Erythroblast (primary cell): ENCODE measurements around the gene RIPK1.

Experiments
- DNase-seq, 2 experiments: peaks; one replicate each; lab custom pipeline; 2025; lab: John Stamatoyannopoulos, UW
- GATA1 ChIP-seq: IDR thresholded peaks from 2 replicates; pipeline ENCODE4 v1.6.1; 2011; ENCODE audit warnings: low read depth, mild to moderate bottlenecking, control low read depth, low read length, moderate library complexity
- POLR2A ChIP-seq: IDR thresholded peaks from 2 replicates; pipeline ENCODE4 v1.6.1; 2011; ENCODE audit warnings: mild to moderate bottlenecking, low read length

The RIPK1 gene

DNA sequence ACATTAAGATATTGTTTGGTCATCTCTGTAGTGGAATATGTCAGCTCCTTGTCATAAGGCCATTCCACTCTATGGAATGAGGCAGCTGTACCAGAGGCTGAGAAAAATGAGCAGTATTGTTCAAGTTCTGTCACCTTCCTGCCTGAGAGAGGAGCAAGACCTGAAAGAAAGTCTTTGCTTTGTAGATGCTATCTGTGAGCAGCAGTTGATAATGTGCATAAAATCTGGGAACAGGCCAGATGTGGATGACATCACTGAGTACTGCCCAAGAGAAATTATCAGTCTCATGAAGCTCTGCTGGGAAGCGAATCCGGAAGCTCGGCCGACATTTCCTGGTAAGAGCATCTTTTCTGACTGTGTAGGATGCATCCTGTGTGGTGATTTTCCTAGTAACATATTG, 16.8 kb downstream of the RIPK1 start:
- TF ChIP-seq POLR2A (no peak), GATA1 (no peak)
- DNase-seq: no peak

DNA sequence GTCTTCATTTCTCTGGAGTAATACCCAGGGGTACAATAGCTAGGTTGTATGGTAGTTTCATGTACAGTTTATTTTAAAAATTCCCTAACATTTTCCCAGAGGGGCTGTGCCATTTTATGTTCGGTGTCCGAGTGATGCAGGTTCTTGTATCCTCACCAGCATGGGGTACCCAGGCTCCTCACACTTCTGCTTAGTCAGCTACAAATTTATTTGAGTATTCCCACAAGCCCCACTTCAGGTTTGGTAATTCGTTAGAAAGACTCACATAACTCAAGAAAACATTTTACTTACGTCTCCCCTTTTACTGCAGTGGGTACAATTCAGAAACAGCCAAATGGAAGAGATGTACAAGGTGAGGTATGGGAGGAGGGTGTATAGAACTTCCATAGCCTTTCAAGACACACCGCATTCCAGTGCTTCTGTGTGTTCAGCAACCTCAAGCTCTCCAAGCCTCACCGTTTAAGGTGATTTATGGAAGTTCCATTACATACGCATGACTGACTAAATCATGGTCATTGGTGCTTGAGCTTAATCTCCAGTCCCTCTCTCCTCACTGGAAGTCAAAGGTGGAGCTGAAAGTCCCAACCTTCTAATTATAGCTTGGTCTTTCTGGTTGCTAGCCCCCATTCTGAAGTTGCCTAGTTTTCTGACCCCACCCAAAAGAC, 18.1 kb downstream of the RIPK1 start:
- DNase-seq: no peak
- no peak for TF ChIP-seq POLR2A

DNA sequence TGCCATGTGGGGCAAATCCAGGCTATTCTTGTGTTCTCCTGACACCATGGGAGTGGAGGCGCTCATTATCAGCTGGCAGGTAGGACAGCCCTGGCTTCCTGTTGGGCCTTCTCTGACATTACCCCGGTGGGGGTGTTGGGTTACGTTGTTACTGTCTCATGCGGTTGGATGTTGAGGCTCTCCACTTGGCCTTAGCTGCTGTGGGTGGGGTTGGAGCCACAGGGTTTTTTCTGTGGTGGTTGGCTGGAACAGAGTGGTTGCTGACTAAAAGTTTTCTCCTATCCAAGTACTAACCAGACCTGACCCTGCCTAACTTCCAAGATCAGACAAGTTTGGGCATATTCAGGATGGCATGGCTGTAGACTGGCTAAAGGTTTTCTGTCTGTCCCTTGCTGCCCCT, 20.2 kb downstream of the RIPK1 start:
- DNase-seq: no peak
- TF ChIP-seq POLR2A (no peak), GATA1 (no peak)

DNA sequence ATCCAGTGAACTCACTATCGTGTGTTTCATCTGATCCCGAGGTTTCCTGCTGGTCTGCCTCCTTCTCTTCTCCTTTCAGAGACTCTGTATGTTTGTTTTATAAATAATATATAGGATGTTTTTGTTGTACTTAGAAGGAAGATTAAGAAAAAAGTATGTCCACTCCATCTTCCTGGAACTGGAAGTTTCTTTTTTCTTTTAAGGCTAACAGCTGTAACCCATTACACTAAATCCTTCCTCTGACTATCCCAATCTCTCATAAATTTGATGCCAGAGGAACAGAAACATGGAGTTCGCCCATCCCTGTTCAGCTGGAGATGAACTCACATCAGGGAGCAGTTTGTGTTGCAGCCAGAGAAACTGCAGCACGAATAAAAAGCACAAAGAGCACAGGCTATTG, 20.7 kb downstream of the RIPK1 start:
- TF ChIP-seq GATA1: no peak
- TF ChIP-seq POLR2A: no peak
- DNase-seq: no peak

DNA sequence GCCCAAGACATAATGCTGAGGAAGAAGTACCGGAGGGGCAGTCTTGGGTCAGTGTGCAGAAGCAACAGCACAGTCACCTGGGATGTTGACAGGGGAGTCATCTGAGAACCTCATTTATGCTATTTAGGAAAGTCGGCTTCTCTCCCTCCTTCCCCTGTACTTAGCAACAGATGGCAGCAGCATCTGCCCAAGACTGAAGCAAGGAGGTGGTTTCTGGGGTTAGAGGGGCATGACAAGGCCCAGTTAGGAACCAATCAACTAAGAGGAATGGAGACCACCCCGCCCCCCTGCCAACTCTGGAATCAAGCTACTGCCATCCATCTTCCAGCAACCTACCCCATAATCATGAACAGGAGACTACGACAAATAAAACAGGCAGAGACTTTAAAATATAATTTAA, 21.7 kb downstream of the RIPK1 start:
- TF ChIP-seq POLR2A: no peak
- no peak for TF ChIP-seq GATA1
- DNase-seq: no peak

DNA sequence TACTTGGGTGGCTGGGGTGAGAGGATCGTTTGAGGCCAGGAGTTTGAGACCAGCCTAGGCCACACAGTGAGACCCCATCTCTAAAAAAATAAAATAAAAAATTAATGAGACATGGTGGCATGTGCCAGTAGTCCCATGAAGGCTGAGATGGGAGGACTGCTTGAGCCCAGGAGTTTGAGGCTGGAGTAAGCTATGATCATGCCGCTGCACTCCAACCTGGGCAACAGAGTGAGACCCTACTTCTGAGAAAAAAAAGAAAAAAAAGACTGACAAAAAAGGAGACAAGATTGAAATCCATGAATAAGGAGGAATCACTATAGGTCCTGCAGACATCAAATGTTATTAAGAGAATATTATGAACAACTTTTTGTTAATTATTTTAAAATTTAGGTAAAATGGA, 26.5 kb downstream of the RIPK1 start:
- DNase-seq: no peak
- TF ChIP-seq GATA1 (no peak), POLR2A (no peak)

DNA sequence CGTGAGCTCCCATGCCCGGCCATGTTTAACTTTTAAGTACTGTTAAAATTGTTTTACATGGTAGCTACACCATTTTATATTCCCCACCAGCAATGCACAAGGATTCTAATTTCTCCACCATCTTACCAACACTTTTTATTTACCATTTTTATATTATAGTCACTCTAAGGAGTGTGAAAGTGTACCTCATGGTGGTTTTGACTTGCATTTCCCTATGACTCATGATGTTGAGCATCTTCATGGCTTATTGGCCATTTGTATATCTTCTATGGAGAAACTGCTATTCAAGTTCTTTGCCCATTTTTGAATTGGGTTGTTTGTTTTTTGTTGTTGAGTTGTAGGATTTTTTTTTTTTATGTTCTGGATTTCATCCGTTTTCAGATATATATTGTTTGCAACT, 34.6 kb downstream of the RIPK1 start:
- DNase-seq: no peak
- no peak for TF ChIP-seq GATA1
- no peak for TF ChIP-seq POLR2A

DNA sequence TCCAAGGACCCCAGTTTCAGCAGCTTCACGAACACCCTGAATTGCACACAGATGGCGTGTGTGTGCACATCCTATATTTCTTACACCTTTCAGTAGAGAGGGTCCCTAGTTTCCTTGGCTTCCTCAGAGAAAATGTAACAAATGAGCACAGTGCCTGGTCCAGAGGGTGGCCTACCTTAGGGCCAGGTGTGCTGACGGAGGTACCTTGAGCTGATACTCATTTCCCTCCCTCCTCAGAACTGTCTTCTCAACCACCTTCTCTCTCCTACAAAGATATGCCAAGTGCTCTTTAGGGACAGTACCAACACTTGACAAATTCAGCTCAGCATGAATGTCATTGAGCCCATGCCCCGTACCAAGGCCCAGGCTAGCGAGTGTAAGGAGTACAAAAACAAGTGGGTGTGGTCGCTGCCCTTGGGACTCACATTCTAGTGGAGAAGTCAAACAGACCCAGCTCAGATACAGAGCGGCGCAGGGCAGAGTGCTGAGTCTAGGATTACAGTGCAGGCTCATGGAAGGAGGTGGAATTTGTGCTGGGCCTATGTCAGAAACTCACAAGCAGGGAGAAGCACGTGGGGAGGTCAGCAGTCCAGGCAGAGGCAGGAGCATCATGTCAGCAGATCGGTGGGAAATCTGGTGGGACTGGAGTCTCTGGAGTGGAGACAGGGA, 40.6 kb downstream of the RIPK1 start:
- DNase-seq: no peak
- no peak for TF ChIP-seq POLR2A
- no peak for TF ChIP-seq GATA1

DNA sequence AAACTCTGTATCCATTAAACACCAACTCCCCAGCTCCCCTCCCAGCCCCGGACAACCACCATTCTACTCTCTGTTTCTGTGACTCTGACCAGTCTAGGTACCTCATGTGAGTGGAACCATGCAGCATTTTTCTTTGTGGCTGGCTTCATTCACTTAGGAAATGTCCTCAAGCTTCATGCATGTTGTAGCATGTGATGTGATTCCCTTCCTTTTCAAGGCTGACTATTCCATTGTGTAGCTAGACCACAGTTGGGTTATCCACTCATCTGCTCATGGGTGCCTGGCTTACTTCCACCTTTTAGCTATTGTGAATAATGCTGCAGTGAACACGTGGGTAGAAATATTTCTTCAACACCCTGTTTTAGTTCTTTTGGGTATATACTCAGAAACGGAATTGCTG, 41.5 kb downstream of the RIPK1 start:
- DNase-seq: no peak
- TF ChIP-seq GATA1: no peak
- no peak for TF ChIP-seq POLR2A

DNA sequence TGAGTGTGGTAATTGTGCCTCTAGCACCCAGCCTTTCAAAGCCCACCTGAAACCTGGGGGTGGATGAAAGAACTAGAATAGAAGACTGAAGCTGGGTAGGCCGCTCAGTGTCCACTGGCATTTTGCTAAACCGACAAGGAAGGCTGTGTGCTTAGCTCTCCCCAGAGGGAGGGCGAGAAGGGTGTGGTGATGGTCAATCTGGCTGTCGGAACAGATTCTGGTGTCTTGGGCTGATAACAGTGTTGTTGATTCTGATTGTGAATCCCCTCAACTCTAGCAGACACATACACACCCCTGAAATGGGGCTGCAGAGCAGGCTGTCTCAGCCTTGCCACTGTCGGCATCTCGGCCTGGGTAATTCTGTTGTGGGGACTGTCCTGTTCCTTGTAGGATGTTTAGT, 46.1 kb downstream of the RIPK1 start:
- no peak for DNase-seq
- no peak for TF ChIP-seq GATA1
- TF ChIP-seq POLR2A: no peak

DNA sequence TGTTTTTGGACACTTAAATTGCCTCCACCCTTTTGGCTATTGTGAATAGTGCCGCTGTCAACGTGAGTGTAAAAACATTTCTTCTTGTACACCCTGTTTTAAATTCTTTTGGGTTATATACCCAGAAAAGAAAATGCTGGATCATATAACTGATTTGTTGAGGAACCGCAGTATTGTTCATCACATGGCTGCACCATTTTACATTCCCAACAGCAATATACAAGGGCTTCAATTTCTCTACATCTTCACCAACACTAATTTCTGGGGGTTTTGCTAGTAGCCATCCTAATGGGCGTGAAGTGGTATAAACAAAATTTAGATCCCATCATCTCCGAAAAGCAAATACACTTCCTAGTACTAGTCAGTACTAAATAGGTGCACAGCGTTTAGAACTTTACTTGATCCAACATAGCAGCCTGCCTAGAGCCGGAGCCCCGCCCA, 49.6 kb downstream of the RIPK1 start:
- no peak for TF ChIP-seq GATA1
- TF ChIP-seq POLR2A: no peak
- no peak for DNase-seq

DNA sequence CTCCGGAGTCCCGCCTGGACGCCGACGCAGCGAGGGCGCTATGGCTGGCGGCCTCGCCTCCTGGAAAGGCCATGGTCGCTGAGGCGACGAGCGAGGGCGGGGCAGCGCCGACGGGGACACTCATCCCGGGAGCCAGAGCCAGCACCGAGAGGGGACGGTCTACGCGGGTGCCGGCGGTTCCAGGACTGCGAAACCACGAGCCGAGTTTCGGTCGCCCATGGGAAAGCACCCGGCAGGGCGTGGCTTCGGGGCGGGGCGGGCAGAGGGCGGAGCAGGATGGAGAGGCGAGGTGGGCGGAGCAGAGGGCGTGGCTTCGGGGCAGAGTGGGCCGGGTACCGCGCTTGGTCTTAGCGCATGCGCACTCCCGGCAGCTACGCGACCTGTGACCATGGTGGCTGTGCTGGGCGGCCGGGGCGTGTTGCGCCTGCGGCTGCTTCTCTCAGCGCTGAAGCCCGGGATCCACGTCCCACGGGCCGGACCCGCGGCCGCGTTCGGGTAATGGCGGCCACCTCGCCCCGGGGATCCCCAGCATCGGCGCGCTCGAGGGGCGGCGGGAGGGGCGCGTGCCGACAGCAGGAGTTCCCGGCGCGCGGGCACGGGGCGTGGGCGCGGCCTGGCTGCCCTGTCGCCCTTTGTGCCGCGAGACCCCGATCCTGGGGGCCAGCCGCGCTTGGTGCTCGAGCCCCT, 50.2 kb downstream of the RIPK1 start, which contains the start of gene BPHL:
BPHL (plus strand) TSS at position 359 of the 687 bp plus-strand sequence; CDS start at position 389, 30 bp downstream.
- TF ChIP-seq POLR2A (peak; percentile 68), GATA1 (no peak)

DNA sequence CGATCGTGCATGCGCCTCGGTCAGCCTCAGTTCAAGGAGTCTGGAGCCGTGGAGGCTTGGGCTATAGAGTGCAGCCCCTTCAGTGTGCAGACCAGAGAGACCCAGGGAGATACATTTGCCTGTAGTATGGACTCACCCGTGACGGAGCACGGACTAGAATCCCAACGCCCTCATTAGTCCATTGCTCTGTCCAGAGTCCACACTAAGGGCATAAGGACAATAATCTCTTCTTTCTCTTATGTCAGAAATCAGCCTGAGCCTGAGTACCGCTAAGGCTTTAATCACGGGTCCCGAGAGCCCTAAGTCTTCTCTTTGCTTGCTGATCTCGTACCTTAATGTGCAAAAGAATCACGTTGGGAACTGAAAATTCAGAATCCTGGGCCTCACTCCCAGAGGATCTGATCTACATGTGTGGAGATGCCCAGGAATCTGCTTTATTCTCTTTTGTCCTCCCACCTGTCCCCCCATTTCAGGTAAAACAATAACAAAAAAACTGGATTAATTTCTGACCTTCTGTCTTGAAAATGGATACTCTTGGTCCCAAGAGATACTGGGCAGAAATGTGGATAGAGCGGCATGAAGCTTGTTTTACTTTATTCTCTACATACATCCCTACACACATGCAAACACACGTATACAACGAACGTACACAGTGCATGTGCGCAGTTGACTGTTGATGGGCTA, 50.9 kb downstream of the RIPK1 start:
- TF ChIP-seq POLR2A (no peak), GATA1 (no peak)
- peak; percentile 63 to 69 for DNase-seq

More for the DNA sequence above, 50.2 kb downstream of the RIPK1 start, which contains the start of gene BPHL:
- DNase-seq: peak; percentile 95 to 99

DNA sequence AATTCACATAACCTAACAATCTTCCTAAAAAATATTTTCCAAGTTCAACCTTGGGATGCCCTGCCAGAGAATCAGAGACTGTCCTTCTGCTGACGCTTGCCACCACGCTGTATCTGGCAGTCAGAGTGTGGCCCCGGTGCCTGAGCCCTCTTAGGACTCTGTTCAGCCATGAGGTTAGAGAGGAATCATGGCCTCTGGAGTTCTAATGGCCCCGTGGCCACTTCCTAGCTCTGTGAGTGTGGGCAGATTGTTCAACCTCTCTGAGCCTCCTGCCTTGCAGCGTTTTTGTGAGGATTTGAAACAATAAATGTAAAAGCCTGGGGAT, 52.4 kb downstream of the RIPK1 start:
- TF ChIP-seq GATA1: no peak
- TF ChIP-seq POLR2A: no peak
- no peak for DNase-seq

DNA sequence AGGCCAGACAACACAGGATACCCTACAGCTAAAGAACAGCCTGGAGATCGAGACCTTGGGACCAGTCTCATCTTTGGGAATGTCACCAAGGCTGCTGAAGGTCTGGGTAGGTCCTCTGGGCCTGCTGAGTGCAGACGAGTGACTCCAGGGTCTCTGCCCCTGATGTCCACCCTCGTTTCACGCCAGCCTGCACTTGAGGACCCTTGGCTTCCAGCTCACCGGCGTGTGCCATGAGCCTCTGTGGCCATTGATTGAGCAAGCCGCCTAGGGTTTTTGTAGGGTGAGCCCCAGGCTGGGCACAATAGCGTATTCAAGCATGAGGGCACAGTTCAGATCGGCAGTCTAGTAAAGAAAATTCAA, 54.5 kb downstream of the RIPK1 start:
- no peak for DNase-seq
- TF ChIP-seq POLR2A: no peak
- TF ChIP-seq GATA1: no peak
